Regular cardiac myocyte (primary cell): ENCODE measurements around the gene DRD4. TPM values are rescaled to one million over a fixed set of nuclear protein-coding genes. Genes with fewer than 3 reads are reported as not detected.

ENCODE experiments used
- total RNA-seq: library from RNA; depleted of rRNA; stranded (reverse); fragments of >200 nt; gene quantifications from 2 replicates; pipeline ENCODE4 v1.2.3, GENCODE V29; 2014

DRD4 gene
- not detected in 2 replicates for total RNA-seq

GRCh38 chr11:636511-637332 is at the start of gene DRD4:
DRD4 (plus strand) TSS chr11:637269; CDS start chr11:637305, 36 bp downstream.

DNA sequence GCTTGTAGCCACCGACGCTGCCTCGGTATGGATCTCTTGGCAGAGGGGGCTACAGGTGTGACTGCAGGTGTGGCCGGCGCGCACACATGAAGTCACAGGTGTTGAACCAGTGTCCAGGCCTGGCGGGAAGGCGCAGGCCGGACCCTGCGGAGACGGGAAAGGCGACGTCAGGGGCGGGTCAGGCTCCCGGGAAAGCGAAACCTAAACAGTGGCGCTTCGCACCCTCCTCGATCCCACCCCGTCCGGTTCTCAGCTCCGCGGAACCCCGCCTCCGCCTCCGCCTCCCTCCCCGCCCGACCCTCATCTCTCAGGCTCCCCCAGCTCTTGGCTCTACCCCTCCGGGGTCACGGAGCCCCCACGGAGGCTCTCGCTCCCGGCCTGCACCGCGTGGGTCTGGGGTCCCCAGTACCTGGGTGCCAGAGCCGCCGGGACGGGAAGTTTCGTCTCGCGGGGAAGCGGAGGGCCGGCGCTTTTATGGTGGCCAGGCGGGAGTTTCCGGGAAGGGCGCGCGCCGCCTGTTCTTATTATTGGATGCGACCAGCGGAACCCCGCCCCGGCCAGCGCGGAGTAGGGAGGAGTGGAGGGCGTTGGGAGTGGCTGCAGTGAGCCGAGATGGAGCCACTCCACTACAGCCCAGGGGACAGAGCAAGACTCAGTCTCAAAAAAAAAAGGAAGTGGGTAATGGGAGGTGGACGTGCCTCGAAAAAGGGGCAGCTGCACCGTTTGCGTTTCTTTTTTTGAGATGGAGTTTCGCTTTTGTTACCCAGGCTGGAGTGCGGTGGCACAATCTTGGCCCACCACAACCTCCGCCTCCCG is 21.4 kb upstream of the DRD4 start, which contains the start of gene IRF7:
Gene IRF7 (minus strand): TSS at position 447 of the 816 bp plus-strand sequence. CDS start 586 bp downstream, outside the sequence.

DNA sequence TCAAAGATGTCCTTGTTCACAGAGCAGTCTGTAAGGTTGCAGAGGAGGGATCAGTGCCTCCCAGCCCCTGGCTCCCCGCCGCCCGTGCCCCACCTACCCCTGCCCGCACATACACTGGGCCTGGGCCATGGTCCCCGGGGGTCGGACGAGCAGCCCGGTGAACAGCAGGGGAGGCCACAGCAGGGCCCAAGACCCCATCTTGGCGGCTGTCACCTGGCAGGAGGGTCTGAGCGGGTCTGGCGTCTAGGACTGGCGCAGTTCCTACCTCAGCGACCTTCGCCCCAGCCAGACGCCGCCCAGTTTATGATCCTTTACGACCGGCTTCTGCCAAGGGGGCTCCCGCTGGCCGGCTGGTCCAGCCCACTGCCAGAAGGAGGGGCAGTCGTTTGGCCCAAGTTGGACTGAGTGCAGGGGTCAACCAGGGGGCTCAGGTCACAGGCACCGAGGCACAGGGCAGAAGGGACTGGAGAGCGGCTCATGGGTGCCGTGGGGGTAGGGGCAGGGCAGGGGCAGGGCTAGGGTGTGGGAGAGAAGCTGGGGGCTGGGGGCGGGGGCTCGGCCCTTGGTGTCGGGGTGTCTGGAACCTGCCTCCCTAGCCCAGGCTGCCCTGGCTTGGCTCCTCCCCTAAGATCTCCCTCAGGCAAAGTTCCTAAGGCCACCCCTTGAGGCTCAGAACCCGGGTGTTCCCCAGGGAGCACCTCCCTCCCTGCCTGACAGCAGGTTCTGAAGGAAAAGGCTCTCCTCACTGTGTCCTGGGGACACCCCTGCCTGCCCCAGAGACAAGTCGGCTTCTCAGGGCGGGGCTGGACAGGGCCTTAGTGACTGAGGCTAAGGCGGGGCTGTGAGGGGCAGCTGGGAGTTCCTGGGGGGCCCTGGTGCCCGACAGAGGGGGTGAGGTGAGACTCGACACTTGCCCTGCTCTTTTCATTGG is 12.1 kb upstream of the DRD4 start, which contains the start of gene CDHR5:
Gene CDHR5 (minus strand): TSS at position 251 of the 931 bp plus-strand sequence. CDS start 53 bp downstream, at position 198.

DNA sequence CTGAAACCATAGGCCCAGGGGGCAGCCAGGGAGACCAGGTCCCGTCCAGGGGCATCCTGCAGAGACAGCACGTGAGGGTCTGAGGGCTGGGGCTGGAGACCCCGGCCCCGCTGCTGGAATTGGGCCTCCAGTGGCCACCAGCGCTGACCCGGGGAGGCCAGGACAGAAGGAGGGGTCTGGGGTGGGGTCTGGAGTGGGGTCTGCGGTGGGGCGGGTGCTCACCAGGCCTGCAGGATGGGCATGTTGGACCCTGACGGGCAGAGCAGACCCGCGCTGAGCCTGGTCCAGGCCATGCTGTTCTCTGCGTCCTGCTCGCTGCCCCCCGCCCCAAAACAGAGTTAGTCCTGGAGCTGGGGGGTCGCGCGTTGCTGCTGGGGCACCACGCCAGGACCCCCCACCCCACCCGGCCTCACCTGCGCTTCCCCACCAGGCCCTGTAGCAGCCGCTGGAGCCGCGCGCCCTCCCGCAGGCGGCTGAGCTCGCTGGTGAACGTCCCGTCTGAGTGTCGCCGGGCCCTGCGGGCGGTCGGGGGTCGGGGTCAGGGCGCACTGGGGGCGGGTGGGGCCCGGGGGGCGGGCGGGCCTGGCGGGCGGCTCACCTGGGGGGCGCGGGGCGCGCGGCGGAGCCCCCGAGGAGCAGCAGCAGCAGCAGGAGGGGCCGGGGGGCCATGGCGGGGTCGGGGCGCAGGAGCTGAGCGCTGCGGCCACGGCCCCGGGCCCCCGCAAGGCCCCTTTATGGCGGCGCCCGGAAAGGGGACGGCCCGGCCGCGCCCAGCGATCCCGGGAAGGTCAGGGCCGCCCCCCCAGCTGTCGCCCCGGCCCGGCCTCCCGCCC is 10.4 kb upstream of the DRD4 start, which contains the start of gene SCT:
Gene SCT (minus strand): TSS at position 707 of the 833 bp plus-strand sequence. CDS start 38 bp downstream, at position 669.

Other genes with a start within 250 kb of the DRD4 start
- gene PKP3, start 243.1 kb upstream of the DRD4 start, total RNA-seq: 2.1 and 2.8 TPM in 2 replicates
- gene SIGIRR, start 222.3 kb upstream of the DRD4 start, total RNA-seq: 11.3 and 18.6 TPM in 2 replicates
- not detected in 2 replicates for gene ANO9, start 195.3 kb upstream of the DRD4 start, total RNA-seq
- 31.9 and 45.2 TPM in 2 replicates for gene PTDSS2, start 187.0 kb upstream of the DRD4 start, total RNA-seq
- 187 and 255 TPM in 2 replicates for gene RNH1, start 130.0 kb upstream of the DRD4 start, total RNA-seq
- gene HRAS, start 101.7 kb upstream of the DRD4 start, total RNA-seq: 33.8 and 108 TPM in 2 replicates
- 0.38 and 0.56 TPM in 2 replicates for gene LRRC56, start 99.7 kb upstream of the DRD4 start, total RNA-seq
- gene LMNTD2, start 76.5 kb upstream of the DRD4 start, total RNA-seq: under 0.01 and 0.85 TPM in 2 replicates
- gene RASSF7, start 76.3 kb upstream of the DRD4 start, total RNA-seq: 5.9 and 6.2 TPM in 2 replicates
- 22.3 and 28.4 TPM in 2 replicates for gene PHRF1, start 60.8 kb upstream of the DRD4 start, total RNA-seq
- 6.3 and 7.9 TPM in 2 replicates for gene IRF7, start 21.3 kb upstream of the DRD4 start, total RNA-seq
- not detected in 2 replicates for gene CDHR5, start 12.3 kb upstream of the DRD4 start, total RNA-seq
- gene SCT, start 10.1 kb upstream of the DRD4 start, total RNA-seq: not detected in 2 replicates
- 24.2 and 28.2 TPM in 2 replicates for gene DEAF1, start 58.0 kb downstream of the DRD4 start, total RNA-seq
- 6.8 and 8.1 TPM in 2 replicates for gene TMEM80, start 58.5 kb downstream of the DRD4 start, total RNA-seq
- 19.0 and 22.8 TPM in 2 replicates for gene EPS8L2, start 69.0 kb downstream of the DRD4 start, total RNA-seq
- 98.9 and 103 TPM in 2 replicates for gene TALDO1, start 110.2 kb downstream of the DRD4 start, total RNA-seq
- 17.1 and 23.1 TPM in 2 replicates for gene GATD1, start 140.2 kb downstream of the DRD4 start, total RNA-seq
- 0.28 and 0.96 TPM in 2 replicates for gene CEND1, start 152.8 kb downstream of the DRD4 start, total RNA-seq
- 7.0 and 15.0 TPM in 2 replicates for gene SLC25A22, start 161.0 kb downstream of the DRD4 start, total RNA-seq
- gene PIDD1, start 168.0 kb downstream of the DRD4 start, total RNA-seq: 5.4 and 7.0 TPM in 2 replicates
- gene RPLP2, start 172.7 kb downstream of the DRD4 start, total RNA-seq: 101 and 189 TPM in 2 replicates
- 13.0 and 15.5 TPM in 2 replicates for gene PNPLA2, start 181.6 kb downstream of the DRD4 start, total RNA-seq
- 0.58 and 1.4 TPM in 2 replicates for gene CRACR2B, start 190.7 kb downstream of the DRD4 start, total RNA-seq
- gene CD151, start 195.7 kb downstream of the DRD4 start, total RNA-seq: 299 and 568 TPM in 2 replicates
- gene POLR2L, start 205.3 kb downstream of the DRD4 start, total RNA-seq: 51.0 and 132 TPM in 2 replicates
- 109 and 143 TPM in 2 replicates for gene TSPAN4, start 205.6 kb downstream of the DRD4 start, total RNA-seq